HepG2 (cell line): ENCODE data around the gene SYT1. TPM values are rescaled to one million over a fixed set of nuclear protein-coding genes. Genes with fewer than 3 reads are reported as not detected.

Experiments used
- ATAC-seq: fragments of 200-7000 bp; cut with Tn5 transposase; 3 replicates; pipeline ENCODE4 v1.9.1; 2020; ENCODE audit warnings: mild to moderate bottlenecking, moderate library complexity
- BruUV-seq: library from RNA; stranded (reverse); fragments of 400-500 nt; replicated peaks from 2 replicates; lab custom pipeline; 2021; lab: Mats Ljungman, UMichigan
- CTCF ChIA-PET: fragments of 300-600 bp; formaldehyde crosslinking; extraction: SDS; loops from one replicate; lab custom pipeline; 2021; ENCODE audit warnings: low total read pairs, inconsistent platforms, low intra/inter-chr PET ratio; lab: Yijun Ruan, JAX
- POLR2A ChIA-PET: fragments of 350-600 bp; sonication (Branson Sonifier 250); formaldehyde crosslinking; loops from one replicate; lab custom pipeline; 2020; ENCODE audit warnings: antibody characterized with exemption, inconsistent platforms; lab: Yijun Ruan, JAX
- DNase-seq: peaks from one replicate; pipeline ENCODE4 v3.0.0-alpha.2; 2015; ENCODE audit warnings: low spot score
- FAIRE-seq: peaks from 3 replicates; lab custom pipeline; 2011; peaks lifted over from hg19 to GRCh38; lab: Jason Lieb, UNC
- H2AFZ ChIP-seq: one replicate; pipeline ENCODE4 v1.6.1; 2011; ENCODE audit warnings: low read length, inconsistent platforms
- H3K27ac ChIP-seq: fragments of 300-600 bp; 3 replicates; pipeline ENCODE4 v1.8.0; 2011; ENCODE audit warnings: mixed run types, mild to moderate bottlenecking, mixed read lengths, low read length, inconsistent platforms; ENCODE audit not compliant: insufficient read depth; ENCODE audit errors: extremely low read length
- H3K27me3 ChIP-seq, 2 experiments: fragments of 200-600 bp in 1 of 2; 2 replicates in 1 of 2; 3 replicates in 1 of 2; pipeline versions ENCODE4 v1.6.0 to v1.8.0; 2011; ENCODE audit warnings: low read length in 2 of 2, mild to moderate bottlenecking in 2 of 2, moderate library complexity in 2 of 2, inconsistent platforms in 1 of 2; ENCODE audit not compliant: insufficient read depth in 2 of 2, control insufficient read depth in 1 of 2
- H3K36me3 ChIP-seq, 2 experiments: fragments of 200-600 bp in 1 of 2; replicated peaks in 1 of 2; 2 replicates in 1 of 2; 3 replicates in 1 of 2; pipeline versions ENCODE4 v1.5.1 to v1.8.0; 2011; ENCODE audit warnings: low read length in 2 of 2, inconsistent platforms in 1 of 2; ENCODE audit not compliant: insufficient read depth in 2 of 2, control insufficient read depth in 1 of 2
- H3K4me1 ChIP-seq: 2 replicates; pipeline ENCODE4 v1.5.1; 2012; ENCODE audit warnings: low read length, inconsistent platforms; ENCODE audit not compliant: insufficient read depth
- H3K4me2 ChIP-seq: 2 replicates; pipeline ENCODE4 v1.6.0; 2011; ENCODE audit warnings: low read depth, low read length, inconsistent platforms
- H3K4me3 ChIP-seq, 3 experiments: fragments of 200-600 bp in 1 of 3; sonication (generic), shearing (Covaris generic) in 1 of 3; replicated peaks in 1 of 3; 2 replicates each; pipeline ENCODE4 v1.5.1; 2011 to 2016; ENCODE audit warnings: low read length in 3 of 3, inconsistent platforms in 2 of 3, low read depth in 2 of 3, mild to moderate bottlenecking in 2 of 3, control low read depth in 1 of 3, mixed read lengths in 1 of 3; ENCODE audit not compliant: insufficient read depth in 1 of 3
- H3K79me2 ChIP-seq: one replicate; pipeline ENCODE4 v1.6.1; 2011; ENCODE audit warnings: low read length, inconsistent platforms; ENCODE audit not compliant: insufficient read depth
- H3K9ac ChIP-seq: 2 replicates; pipeline ENCODE4 v1.6.0; 2011; ENCODE audit warnings: mild to moderate bottlenecking, low read depth, low read length, inconsistent platforms; ENCODE audit not compliant: insufficient read depth
- H3K9me3 ChIP-seq: 2 replicates; pipeline ENCODE4 v1.5.1; 2012; ENCODE audit warnings: mild to moderate bottlenecking, low read length
- H4K20me1 ChIP-seq: 2 replicates; pipeline ENCODE4 v1.6.0; 2011; ENCODE audit warnings: inconsistent platforms, mild to moderate bottlenecking, low read length, moderate library complexity; ENCODE audit not compliant: insufficient read depth
- GABPA ChIP-seq, 2 experiments: IDR thresholded peaks; 2 replicates each; pipeline ENCODE4 v1.6.1; 2011 to 2016; ENCODE audit warnings: low read depth in 2 of 2, low read length in 1 of 2, missing biosample characterization in 1 of 2, missing genetic modification characterization in 1 of 2
- KDM3A ChIP-seq: IDR thresholded peaks from 2 replicates; pipeline ENCODE4 v1.6.1; 2018; ENCODE audit warnings: low read depth, missing compliant biosample characterization
- NCOA2 ChIP-seq: sonication (generic); formaldehyde crosslinking; IDR thresholded peaks from 2 replicates; pipeline ENCODE4 v1.8.0; 2022; ENCODE audit warnings: inconsistent platforms
- NFKB2 ChIP-seq: sonication (generic); formaldehyde crosslinking; IDR thresholded peaks from 2 replicates; pipeline ENCODE4 v1.4.0; 2020; ENCODE audit warnings: missing genetic modification reagents, borderline replicate concordance
- SIX1 ChIP-seq: sonication (generic); formaldehyde crosslinking; IDR thresholded peaks from 2 replicates; pipeline ENCODE4 v1.4.0; 2020; ENCODE audit warnings: missing genetic modification reagents, borderline replicate concordance
- SP4 ChIP-seq: sonication (generic); formaldehyde crosslinking; IDR thresholded peaks from 2 replicates; pipeline ENCODE4 v1.8.1; 2023; ENCODE audit warnings: mild to moderate bottlenecking, missing genetic modification reagents
- ZNF274 ChIP-seq: sonication (generic); formaldehyde crosslinking; IDR thresholded peaks from 2 replicates; pipeline ENCODE4 v1.5.1; 2020; ENCODE audit warnings: mild to moderate bottlenecking, missing genetic modification reagents
- ZNF792 ChIP-seq: IDR thresholded peaks from 2 replicates; pipeline ENCODE4 v1.6.1; 2016
- WGBS: methylation state at CpG from one replicate; pipeline ENCODE4 v1.1.6; 2017; ENCODE audit warnings: low lambda C conversion rate; 5-methylcytosine and 5-hydroxymethylcytosine counted together
- in situ Hi-C: cut with HindIII; loops from 2 replicates; pipeline ENCODE4 v1.10.0; 2017; ENCODE audit warnings: low pct_unique_long_range_greater_than_20kb; ENCODE audit not compliant: extremely low pct_ligation_motif_present
- intact Hi-C: fragments of 100-400 bp; cut with micrococcal nuclease; formaldehyde crosslinking; loops from one replicate; pipeline ENCODE4 v1.10.0; 2022; ENCODE audit not compliant: unreplicated experiment
- polyA plus RNA-seq, 8 experiments: library from polyadenylated mRNA; depleted of rRNA in 3 of 8; stranded (reverse) in 7 of 8; unstranded in 1 of 8; fragments of >200 nt; fragmentation: Illumina TruSeq in 4 of 8; extraction: Trizol in 4 of 8; gene quantifications; 2 replicates each; pipeline versions ENCODE4 v1.2.1 to v1.2.3, GENCODE V29; 2011 to 2016; ENCODE audit warnings: low read depth in 4 of 8, missing spikeins in 1 of 8, mixed read lengths in 1 of 8; ENCODE audit not compliant: insufficient read depth in 1 of 8
- total RNA-seq, 5 experiments: library from RNA; depleted of rRNA; stranded (reverse); fragments of >200 nt; fragmentation: Illumina TruSeq; extraction: Trizol; gene quantifications; 2 replicates each; pipeline ENCODE4 v1.2.3, GENCODE V29; 2016; ENCODE audit warnings: low read depth in 1 of 5
- TF ChIP-seq, protein P1 (sequence below): sonication (generic); formaldehyde crosslinking; IDR thresholded peaks from 2 replicates; pipeline ENCODE4 v1.5.1; 2020; ENCODE audit warnings: mild to moderate bottlenecking, missing genetic modification reagents, moderate library complexity
- TF ChIP-seq, protein P2 (sequence below): IDR thresholded peaks from 2 replicates; pipeline ENCODE4 v1.6.1; 2016; ENCODE audit warnings: missing genetic modification reagents, missing compliant biosample characterization

The SYT1 gene
- total and polyA plus RNA-seq, 2 of the 13 experiments (the other 11 are each of a cell fraction or from before 2014, with no cell fraction given) = not detected

DNA sequence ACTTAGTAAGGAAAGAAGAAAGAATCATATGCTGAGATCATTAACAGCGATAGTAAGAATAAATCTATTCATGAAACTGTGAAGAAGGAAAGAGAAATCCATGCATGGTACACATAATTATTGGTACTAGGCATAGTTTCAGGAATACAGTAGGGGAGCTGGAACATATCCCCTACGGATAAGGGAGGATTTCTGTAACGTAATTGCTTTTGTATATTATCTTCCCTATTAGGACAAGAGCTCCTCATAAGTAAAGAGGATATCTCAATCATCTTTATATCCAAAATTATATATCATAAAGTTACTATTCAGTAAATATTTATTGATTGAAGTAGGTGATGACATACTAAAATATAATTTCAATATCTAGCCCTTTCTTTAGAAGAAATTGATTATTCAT lies 22.9 kb downstream of the SYT1 start:
- H3K9me3 ChIP-seq = no peaks in the 10 kb centered on the region
- ATAC-seq (no peak), DNase-seq (no peak), FAIRE-seq (no peak)
- intact Hi-C loops (no loop called here), in situ Hi-C loops (no loop called here)
- no peak overlapping the region for H3K9ac ChIP-seq
- no peak overlapping the region for H3K4me2 ChIP-seq
- no peak overlapping the region for H3K4me3 ChIP-seq
- ChIA-PET POLR2A (no interaction called here), CTCF (no interaction called here)
- no peak overlapping the region for H3K27ac ChIP-seq
- H4K20me1 ChIP-seq = no peaks in the 10 kb centered on the region
- no peak overlapping the region for H2AFZ ChIP-seq
- H3K36me3 ChIP-seq = no peaks in the 10 kb centered on the region
- no peaks in the 10 kb centered on the region for H3K27me3 ChIP-seq
- no peaks in the 10 kb centered on the region for H3K79me2 ChIP-seq
- TF ChIP-seq NFKB2 (CRISPR knock-in tag) = no peak
- no peak for TF ChIP-seq ZNF792 (CRISPR knock-in tag)
- TF ChIP-seq SIX1 = no peak
- no peak for TF ChIP-seq GABPA (IDR thresholded peaks at IDR 0.05; ENCODE audit: low read depth, low read length)
- no peak for TF ChIP-seq GABPA (CRISPR knock-in tag; IDR thresholded peaks at IDR 0.05; ENCODE audit: low read depth)
- no peak for TF ChIP-seq NCOA2 (CRISPR knock-in tag)
- TF ChIP-seq, protein P1, sequence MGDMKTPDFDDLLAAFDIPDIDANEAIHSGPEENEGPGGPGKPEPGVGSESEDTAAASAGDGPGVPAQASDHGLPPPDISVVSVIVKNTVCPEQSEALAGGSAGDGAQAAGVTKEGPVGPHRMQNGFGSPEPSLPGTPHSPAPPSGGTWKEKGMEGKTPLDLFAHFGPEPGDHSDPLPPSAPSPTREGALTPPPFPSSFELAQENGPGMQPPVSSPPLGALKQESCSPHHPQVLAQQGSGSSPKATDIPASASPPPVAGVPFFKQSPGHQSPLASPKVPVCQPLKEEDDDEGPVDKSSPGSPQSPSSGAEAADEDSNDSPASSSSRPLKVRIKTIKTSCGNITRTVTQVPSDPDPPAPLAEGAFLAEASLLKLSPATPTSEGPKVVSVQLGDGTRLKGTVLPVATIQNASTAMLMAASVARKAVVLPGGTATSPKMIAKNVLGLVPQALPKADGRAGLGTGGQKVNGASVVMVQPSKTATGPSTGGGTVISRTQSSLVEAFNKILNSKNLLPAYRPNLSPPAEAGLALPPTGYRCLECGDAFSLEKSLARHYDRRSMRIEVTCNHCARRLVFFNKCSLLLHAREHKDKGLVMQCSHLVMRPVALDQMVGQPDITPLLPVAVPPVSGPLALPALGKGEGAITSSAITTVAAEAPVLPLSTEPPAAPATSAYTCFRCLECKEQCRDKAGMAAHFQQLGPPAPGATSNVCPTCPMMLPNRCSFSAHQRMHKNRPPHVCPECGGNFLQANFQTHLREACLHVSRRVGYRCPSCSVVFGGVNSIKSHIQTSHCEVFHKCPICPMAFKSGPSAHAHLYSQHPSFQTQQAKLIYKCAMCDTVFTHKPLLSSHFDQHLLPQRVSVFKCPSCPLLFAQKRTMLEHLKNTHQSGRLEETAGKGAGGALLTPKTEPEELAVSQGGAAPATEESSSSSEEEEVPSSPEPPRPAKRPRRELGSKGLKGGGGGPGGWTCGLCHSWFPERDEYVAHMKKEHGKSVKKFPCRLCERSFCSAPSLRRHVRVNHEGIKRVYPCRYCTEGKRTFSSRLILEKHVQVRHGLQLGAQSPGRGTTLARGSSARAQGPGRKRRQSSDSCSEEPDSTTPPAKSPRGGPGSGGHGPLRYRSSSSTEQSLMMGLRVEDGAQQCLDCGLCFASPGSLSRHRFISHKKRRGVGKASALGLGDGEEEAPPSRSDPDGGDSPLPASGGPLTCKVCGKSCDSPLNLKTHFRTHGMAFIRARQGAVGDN (CRISPR knock-in tag) = no peak
- no peak for TF ChIP-seq SP4 (CRISPR knock-in tag)
- TF ChIP-seq, protein P2, sequence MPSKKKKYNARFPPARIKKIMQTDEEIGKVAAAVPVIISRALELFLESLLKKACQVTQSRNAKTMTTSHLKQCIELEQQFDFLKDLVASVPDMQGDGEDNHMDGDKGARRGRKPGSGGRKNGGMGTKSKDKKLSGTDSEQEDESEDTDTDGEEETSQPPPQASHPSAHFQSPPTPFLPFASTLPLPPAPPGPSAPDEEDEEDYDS (CRISPR knock-in tag) = no peak
- TF ChIP-seq KDM3A (CRISPR knock-in tag) = no peak
- TF ChIP-seq ZNF274 = no peak
- H3K4me1 ChIP-seq = no peaks in the 10 kb centered on the region
- no TSS peak for BruUV-seq
- WGBS = 14% methylated on average over 3 of the region's 3 CpGs
